Right lobe of liver (tissue), 6 donors: ENCODE results near the gene MAML3. TPM values are rescaled to one million over a fixed set of nuclear protein-coding genes. Genes with fewer than 3 reads are reported as not detected.

ENCODE experiments used
- ATAC-seq, 4 donors: fragments of 200-7000 bp; cut with Tn5 transposase; one replicate each; pipeline ENCODE4 v1.9.1; 2020; ENCODE audit warnings: mild to moderate bottlenecking in 4 of 4, moderate library complexity in 4 of 4
- DNase-seq, 3 donors: peaks; one replicate each; pipeline ENCODE4 v3.0.0-alpha.2; 2020
- H3K27ac ChIP-seq, 3 donors: fragments of 200-600 bp; one replicate each; pipeline ENCODE4 v1.8.0; 2022
- H3K27me3 ChIP-seq, 2 donors: fragments of 200-600 bp; one replicate each; pipeline ENCODE4 v1.8.0; 2022
- H3K36me3 ChIP-seq, 4 donors: fragments of 200-600 bp; sonication (generic) in 1 of 4; one replicate each; pipeline versions ENCODE4 v1.5.1 to v1.8.0; 2017 to 2022; ENCODE audit warnings: control low read depth in 1 of 4
- H3K4me1 ChIP-seq, 4 donors: fragments of 200-600 bp; sonication (generic) in 1 of 4; one replicate each; pipeline versions ENCODE4 v1.5.1 to v1.8.0; 2017 to 2022; ENCODE audit warnings: control low read depth in 1 of 4
- H3K4me3 ChIP-seq, 3 donors: fragments of 200-600 bp; one replicate each; pipeline ENCODE4 v1.8.0; 2022
- H3K9me3 ChIP-seq, 4 donors: fragments of 200-600 bp; sonication (generic) in 1 of 4; one replicate each; pipeline versions ENCODE4 v1.5.1 to v1.8.0; 2017 to 2022; ENCODE audit warnings: control low read depth in 1 of 4
- POLR2A ChIP-seq: fragments of 450-650 bp; IDR thresholded peaks from one replicate; pipeline ENCODE4 v1.6.1; 2017; ENCODE audit warnings: antibody characterized with exemption, mild to moderate bottlenecking
- WGBS: methylation state at CpG from one replicate; pipeline ENCODE4 v1.1.6; 2018; ENCODE audit warnings: low coverage, low lambda C conversion rate; ENCODE audit not compliant: insufficient coverage; ENCODE audit errors: missing lambda C conversion rate; 5-methylcytosine and 5-hydroxymethylcytosine counted together
- intact Hi-C, 2 donors: fragments of 100-400 bp; cut with DNase I; formaldehyde crosslinking; loops; one replicate each; pipeline versions ENCODE4 v1.11.2 to v1.14.1; 2022
- total RNA-seq, 6 experiments: library from RNA; depleted of rRNA in 2 of 6; stranded (reverse); fragments of >200 nt in 2 of 6; fragmentation: NEBNext Ultra II Directional in 3 of 6; extraction: Animal tissue kit (Norgen Biotek cat#: 25700) in 3 of 6; gene quantifications; one replicate each; pipeline versions ENCODE4 v1.1.0 to v1.2.4, GENCODE V29; 2016 to 2023
- TF ChIP-seq, protein P1 (sequence below), 4 donors: fragments of 200-600 bp in 3 of 4; fragments of 450-650 bp in 1 of 4; IDR thresholded peaks; one replicate each; pipeline versions ENCODE4 v1.5.1 to v1.8.0; 2016 to 2022; ENCODE audit warnings: antibody characterized with exemption in 4 of 4, mild to moderate bottlenecking in 2 of 4
- donor health status: DM: no; HTN: yes; CAD: no.
- donor health status: DM: no; HTN: no; CAD: no.
- donor health status: DM: no; HTN: no; CAD: no.
- donor health status: DM: no; HTN: yes; CAD: no.
- donor health status: DM: no; HTN: yes; CAD: no.

MAML3 gene
- total RNA-seq, 6 experiments from 2014 or later: 2.6 to 7.8 (median 5.0) TPM

DNA sequence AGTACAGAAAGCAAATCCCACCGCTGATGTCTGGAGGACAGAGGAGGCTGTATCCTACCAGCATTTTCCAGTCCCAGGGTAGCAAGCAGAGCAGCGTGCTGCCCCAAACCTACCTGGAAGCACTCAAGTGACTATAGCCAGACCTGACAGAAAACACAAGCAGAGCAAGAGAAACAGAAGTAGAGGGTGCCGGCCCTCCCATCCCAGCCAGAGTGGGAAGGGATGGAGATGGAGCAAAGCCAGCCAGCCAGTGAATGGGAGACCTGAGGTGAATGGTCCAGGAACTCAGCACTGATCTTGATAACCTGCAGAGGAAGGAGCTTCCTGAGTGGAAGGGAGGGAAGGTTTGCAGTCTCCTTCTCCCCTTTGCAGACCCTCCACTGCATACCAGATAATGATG, 185.2 kb downstream of the MAML3 start:
- 84% methylated on average over 3 of the region's 3 CpGs for WGBS
- H3K4me3 ChIP-seq: no peak overlapping the region
- ATAC-seq (no peak), DNase-seq (no peak)
- H3K27me3 ChIP-seq: no peaks in the 10 kb centered on the region
- no peaks in the 10 kb centered on the region for H3K36me3 ChIP-seq
- TF ChIP-seq, protein P1, sequence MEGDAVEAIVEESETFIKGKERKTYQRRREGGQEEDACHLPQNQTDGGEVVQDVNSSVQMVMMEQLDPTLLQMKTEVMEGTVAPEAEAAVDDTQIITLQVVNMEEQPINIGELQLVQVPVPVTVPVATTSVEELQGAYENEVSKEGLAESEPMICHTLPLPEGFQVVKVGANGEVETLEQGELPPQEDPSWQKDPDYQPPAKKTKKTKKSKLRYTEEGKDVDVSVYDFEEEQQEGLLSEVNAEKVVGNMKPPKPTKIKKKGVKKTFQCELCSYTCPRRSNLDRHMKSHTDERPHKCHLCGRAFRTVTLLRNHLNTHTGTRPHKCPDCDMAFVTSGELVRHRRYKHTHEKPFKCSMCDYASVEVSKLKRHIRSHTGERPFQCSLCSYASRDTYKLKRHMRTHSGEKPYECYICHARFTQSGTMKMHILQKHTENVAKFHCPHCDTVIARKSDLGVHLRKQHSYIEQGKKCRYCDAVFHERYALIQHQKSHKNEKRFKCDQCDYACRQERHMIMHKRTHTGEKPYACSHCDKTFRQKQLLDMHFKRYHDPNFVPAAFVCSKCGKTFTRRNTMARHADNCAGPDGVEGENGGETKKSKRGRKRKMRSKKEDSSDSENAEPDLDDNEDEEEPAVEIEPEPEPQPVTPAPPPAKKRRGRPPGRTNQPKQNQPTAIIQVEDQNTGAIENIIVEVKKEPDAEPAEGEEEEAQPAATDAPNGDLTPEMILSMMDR (IDR thresholded peaks at IDR 0.05): no peak
- no peak for TF ChIP-seq POLR2A
- intact Hi-C loops: no loop called here
- no peak overlapping the region for H3K27ac ChIP-seq
- no peaks in the 10 kb centered on the region for H3K9me3 ChIP-seq
- H3K4me1 ChIP-seq: peaks cover 0 to 16% (median 4%) of the 10 kb centered on the region in 4 donors

DNA sequence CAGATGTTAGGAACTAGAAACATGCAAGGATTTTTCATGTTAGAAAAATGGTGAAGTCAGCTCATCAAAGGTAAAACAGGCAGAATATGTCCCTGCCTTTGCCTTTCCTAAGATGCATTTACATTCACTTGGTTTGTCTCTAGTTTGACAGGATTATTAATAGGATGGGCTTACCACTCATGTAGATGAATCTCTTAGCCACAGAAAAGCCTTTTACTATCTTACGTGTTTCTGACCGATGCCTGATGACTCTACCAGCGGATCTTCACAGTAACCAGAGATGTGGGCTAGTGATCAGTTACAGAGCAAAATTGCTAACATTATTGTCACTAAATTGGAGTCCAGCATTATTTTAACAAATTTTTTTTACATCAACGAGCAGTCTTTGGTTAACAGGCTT, 187.6 kb downstream of the MAML3 start:
- no peak for DNase-seq
- no peak overlapping the region for H3K27ac ChIP-seq
- no peaks in the 10 kb centered on the region for H3K36me3 ChIP-seq
- ATAC-seq: no peak
- no peaks in the 10 kb centered on the region for H3K9me3 ChIP-seq
- H3K4me3 ChIP-seq: no peak overlapping the region
- intact Hi-C loops: no loop called here
- 91% methylated on average over 4 of the region's 4 CpGs for WGBS
- peaks cover 0 to 26% (median 4%) of the 10 kb centered on the region in 4 donors for H3K4me1 ChIP-seq
- H3K27me3 ChIP-seq: no peaks in the 10 kb centered on the region
- TF ChIP-seq POLR2A: no peak
- TF ChIP-seq, protein P1 (IDR thresholded peaks at IDR 0.05): no peak

DNA sequence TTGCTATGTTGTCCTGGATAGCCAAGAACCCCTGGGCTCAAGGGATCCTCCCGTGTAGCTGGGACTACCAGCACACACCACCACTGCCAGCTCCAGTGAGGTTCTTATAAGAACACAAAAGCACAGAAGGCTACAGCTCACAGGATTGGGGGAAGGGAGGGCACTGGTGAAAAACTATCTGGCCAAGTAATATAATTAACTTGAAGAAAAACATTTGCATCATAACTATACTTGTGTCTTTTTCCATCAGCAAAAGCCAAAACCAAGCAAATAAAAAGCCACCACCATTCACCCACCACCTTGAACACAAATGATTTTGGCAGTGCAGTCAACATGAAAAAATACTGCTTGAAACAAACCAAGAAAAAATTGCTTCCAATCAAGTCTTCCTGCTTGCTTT, 188.2 kb downstream of the MAML3 start:
- 64% methylated on average over 1 of the region's 1 CpG for WGBS
- H3K4me1 ChIP-seq: peaks cover 0 to 24% (median 4%) of the 10 kb centered on the region in 4 donors

DNA sequence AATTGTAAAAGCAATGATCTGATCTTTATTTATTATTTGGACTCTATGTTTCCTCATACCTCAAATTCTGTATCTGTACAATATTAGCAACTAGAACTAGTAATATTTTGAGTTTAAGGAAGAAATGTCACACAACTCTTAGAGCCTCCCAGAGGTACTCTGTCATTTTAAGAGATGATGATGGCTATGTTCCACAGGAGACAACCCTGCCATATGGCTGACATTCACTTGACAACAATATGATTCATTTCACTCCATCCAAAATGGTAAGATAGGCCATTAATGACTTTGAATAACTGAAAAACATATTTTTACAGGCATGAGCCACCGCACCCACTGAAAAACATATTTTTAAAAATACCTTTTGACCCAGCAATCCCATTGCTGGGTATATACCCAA, 190.3 kb downstream of the MAML3 start:
- Histone ChIP-seq H3K27ac (no peak overlapping the region), H3K4me3 (no peak overlapping the region), H3K4me1 (peaks cover 0 to 10% (median 0%) of the 10 kb centered on the region in 4 donors), H3K27me3 (no peaks in the 10 kb centered on the region), H3K9me3 (no peaks in the 10 kb centered on the region), H3K36me3 (no peaks in the 10 kb centered on the region)
- WGBS: 89% methylated on average over 1 of the region's 1 CpG
- intact Hi-C loops: no loop called here
- TF ChIP-seq, protein P1 (IDR thresholded peaks at IDR 0.05): no peak
- TF ChIP-seq POLR2A: no peak
- DNase-seq (no peak), ATAC-seq (no peak)

More for the DNA sequence above, 188.2 kb downstream of the MAML3 start:
- no peak overlapping the region for H3K4me3 ChIP-seq
- H3K27ac ChIP-seq: no peak overlapping the region
- no peak for ATAC-seq
- H3K9me3 ChIP-seq: no peaks in the 10 kb centered on the region
- H3K27me3 ChIP-seq: no peaks in the 10 kb centered on the region
- intact Hi-C loops: no loop called here
- TF ChIP-seq, protein P1 (IDR thresholded peaks at IDR 0.05): no peak
- no peak for TF ChIP-seq POLR2A
- no peaks in the 10 kb centered on the region for H3K36me3 ChIP-seq
- DNase-seq: no peak
